Testis (tissue), 2 donors: ENCODE data around the gene N4BP2.

Source experiments
- POLR2A ChIP-seq: fragments of 450-650 bp; IDR thresholded peaks from one replicate; pipeline ENCODE4 v1.6.1; 2017; ENCODE audit warnings: antibody characterized with exemption, mild to moderate bottlenecking, moderate library complexity
- TF ChIP-seq, protein P1 (sequence below), 3 experiments: fragments of 450-650 bp in 2 of 3; fragments of 200-600 bp in 1 of 3; sonication (generic) in 1 of 3; IDR thresholded peaks; one replicate each; pipeline ENCODE4 v1.5.1; 2016 to 2019; ENCODE audit warnings: antibody characterized with exemption in 3 of 3, mild to moderate bottlenecking in 2 of 3, moderate library complexity in 1 of 3

DNA sequence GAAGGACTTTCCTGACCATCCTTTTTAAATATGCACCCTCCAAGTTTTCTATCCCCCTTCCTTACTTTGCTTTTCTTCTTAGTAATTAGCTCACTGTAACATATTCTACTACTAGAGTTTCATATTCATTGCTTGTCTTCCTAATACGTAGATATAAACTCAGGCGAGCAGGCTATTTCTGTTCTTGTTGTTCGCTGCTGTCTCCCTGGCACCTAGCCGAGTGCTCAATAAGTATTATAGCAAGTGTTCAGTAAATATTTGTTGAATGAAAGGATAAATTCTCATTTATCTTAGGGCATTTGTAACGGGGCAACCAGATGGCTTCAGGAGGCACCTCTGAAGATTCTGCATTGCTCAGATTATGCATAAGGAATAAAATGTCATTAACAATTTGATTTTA is 133.4 kb downstream of the N4BP2 start:
- TF ChIP-seq, protein P1, sequence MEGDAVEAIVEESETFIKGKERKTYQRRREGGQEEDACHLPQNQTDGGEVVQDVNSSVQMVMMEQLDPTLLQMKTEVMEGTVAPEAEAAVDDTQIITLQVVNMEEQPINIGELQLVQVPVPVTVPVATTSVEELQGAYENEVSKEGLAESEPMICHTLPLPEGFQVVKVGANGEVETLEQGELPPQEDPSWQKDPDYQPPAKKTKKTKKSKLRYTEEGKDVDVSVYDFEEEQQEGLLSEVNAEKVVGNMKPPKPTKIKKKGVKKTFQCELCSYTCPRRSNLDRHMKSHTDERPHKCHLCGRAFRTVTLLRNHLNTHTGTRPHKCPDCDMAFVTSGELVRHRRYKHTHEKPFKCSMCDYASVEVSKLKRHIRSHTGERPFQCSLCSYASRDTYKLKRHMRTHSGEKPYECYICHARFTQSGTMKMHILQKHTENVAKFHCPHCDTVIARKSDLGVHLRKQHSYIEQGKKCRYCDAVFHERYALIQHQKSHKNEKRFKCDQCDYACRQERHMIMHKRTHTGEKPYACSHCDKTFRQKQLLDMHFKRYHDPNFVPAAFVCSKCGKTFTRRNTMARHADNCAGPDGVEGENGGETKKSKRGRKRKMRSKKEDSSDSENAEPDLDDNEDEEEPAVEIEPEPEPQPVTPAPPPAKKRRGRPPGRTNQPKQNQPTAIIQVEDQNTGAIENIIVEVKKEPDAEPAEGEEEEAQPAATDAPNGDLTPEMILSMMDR (IDR thresholded peaks at IDR 0.05) = no peak
- TF ChIP-seq POLR2A = no peak
